HUDEP-2 (cell line): ENCODE measurements around the gene SLC36A1.

ENCODE experiments used
- DNase-seq, 76 experiments: peaks; one replicate each; lab custom pipeline; 2025; ENCODE audit not compliant: unreplicated experiment in 76 of 76; lab: John Stamatoyannopoulos, UW

SLC36A1 gene

DNA sequence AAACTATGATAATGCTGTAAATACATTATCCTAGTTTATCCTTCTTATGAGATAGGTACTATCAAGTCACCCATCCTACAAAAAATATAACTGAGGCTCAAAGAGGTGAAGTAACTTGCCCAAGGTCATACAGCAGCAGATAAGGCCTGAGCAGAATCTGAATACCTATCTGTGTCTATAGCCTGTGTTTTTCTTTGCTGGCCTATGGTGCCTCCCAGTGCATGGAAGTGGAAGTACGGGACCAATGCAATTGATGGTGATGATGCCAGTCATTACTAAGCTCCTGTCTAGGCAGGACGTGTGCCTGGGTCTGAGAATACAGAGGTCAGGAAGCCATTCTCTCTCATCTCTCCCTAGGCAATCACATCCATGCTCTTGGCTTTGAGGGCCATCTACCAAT, 75.9 kb downstream of the SLC36A1 start:
- peak in 63 of 76 experiments; percentile 2 to 71 (median 35) for DNase-seq

DNA sequence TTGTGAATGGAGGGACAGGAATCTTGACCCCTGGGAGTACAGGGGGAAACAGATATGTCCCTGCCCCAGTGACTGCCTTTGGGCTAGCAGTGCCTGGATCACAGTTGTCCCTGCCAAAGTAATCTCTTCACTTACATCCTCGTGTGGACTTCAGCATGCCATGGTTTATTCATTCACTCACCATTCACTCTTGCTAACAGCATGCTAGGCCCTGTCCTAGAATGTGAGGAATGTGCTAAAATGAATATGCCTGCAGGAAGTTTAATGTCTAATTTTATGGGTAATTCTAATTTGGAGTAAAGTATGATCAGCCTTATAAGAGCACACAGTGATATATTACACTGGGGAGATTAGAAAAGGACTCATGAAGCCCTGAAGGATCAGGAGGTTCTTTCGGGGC, 80.8 kb downstream of the SLC36A1 start:
- DNase-seq: no peak

DNA sequence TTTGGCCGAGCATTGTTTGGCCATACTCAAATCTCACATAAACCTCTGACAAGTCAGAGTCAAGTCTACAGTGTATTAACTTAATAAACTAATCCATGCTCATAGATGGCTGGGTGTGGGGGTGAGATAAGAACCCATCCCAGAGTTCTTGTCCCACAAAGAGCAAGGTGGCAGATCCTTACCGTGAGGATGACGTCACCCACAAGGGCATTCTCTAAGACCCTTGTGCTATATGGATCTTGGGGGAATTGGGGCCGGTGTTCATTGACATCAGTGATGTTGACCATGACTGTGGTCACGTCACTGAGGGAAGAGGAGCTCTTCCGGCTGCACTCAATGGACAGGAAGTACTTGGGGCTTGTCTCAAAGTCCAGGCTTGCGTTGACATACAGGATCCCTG, 81.6 kb downstream of the SLC36A1 start:
- no peak for DNase-seq

GRCh38 chr5:151531581-151531980, 84.2 kb downstream of the SLC36A1 start:
- no peak for DNase-seq

DNA sequence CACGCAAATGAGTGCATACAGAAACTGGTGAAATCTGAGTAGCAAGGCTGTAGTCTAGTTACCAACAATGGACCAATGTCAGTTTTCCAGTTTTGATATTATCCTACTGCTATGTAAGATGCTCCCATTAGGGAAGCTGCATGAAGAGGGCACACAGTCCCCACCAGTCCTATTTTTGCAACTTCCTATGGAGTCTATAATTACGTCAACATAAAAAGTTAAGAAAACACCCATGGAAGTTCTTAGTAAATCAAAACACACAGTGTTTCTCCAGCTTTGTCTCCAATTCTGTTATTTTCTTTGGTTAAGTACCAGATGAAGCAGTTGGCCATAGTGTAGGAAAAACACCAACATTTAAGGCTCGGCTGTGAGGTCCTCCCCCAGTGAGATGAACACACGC, 85.0 kb downstream of the SLC36A1 start:
- DNase-seq: no peak

DNA sequence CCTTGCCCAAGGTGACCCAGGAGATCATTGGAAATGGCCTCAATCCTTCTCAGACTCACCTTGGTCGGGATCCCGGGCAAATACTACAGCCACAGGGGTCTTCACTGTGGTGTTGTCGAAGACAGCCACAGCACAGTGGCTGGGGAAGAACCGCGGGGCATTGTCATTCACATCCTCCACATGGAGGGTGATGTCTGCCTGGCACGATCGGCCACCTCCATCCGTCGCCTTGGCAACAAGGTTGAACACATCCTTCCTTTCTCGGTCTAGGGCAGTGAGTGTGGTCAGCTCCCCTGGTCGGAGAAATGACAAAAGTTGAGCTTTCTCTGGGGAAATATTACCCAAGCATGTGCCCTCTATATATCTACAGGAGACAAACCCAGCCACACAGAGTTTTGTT, 86.9 kb downstream of the SLC36A1 start:
- no peak for DNase-seq

DNA sequence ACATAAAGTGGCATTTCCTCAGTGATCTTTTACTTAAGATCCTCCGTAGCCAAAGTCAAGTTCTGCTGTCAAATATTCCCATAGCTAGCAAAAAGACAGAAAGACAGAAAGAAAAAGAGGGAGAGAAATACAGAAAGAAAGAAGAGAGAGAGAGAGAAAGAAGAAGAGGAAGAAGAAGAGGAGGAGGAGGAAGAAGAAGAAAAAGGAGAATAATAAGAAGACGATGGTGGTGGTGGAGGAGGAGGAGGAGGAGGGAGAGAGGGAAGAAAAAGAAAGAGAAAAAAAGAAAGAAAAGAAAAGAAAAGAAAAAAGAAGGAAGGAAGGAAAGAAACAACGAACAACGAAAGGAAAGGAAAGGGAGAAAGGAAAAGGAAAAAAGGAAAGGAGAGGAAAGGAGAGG, 89.6 kb downstream of the SLC36A1 start:
- DNase-seq: no peak

DNA sequence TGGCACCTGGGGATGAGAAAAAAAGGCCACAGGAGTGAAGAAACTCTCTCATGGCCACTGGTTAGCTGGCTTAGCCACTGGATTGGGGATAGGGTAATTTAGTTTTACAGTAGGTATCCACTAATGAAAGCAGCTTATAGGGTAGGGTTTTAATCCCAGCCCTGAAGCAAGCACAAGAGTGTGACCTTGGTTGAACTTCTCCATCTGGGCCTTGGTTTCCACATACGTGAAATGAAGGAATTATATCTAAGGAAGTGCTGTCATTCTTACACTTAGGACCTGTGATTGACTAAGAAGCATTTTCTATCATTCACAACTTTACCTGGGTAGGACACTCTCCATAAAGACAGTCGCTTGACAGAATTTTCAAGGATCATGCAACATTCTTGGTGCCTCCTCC, 94.2 kb downstream of the SLC36A1 start:
- no peak for DNase-seq
